ENCODE measurements around the gene MLX.
"Not testable (repeated sequence)": the region's sequence is repeated elsewhere in the genome, so short reads cannot be mapped to it uniquely, and the experiment has no call there.

MLX gene

DNA sequence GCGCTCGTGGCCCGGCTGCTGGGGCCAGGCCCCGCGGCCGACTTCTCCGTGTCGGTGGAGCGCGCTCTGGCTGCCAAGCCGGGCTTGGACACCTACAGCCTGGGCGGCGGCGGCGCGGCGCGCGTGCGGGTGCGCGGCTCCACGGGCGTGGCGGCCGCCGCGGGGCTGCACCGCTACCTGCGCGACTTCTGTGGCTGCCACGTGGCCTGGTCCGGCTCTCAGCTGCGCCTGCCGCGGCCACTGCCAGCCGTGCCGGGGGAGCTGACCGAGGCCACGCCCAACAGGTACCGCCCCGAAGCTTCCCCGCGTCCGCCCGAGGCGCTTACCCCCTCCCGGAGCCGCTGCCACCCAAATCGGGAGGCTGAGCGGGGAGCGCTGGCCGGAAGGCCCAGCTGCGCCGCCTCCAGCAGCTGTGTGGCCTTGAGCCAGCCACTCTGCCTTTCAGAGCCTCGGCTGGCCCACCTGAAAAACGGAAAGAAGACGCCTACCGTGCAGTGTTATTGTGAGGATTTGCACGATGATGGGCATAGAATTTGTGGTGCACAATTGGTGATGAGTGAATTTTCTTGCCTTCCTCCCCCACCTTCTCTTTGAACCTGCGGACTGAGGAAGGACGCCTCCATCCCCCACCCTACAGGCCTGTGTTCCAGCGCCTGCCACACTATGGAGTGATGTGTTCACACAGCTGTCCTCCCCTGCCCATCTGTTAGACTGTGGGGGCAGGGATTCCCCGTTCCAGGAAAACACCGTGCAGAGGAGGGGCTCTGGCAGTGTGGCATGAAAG, 30.3 kb upstream of the MLX start:
- DNase-seq (ENCODE audit: low read depth): peak; percentile 48

GRCh38 chr17:42537156-42537805, 29.6 kb upstream of the MLX start:
- no peak for DNase-seq (ENCODE audit: low read depth)

- DNase-seq (ENCODE audit: low read depth): no peak
Observed at GRCh38 chr17:42537826-42538451, 29.0 kb upstream of the MLX start.

- no peak for DNase-seq (ENCODE audit: low read depth)
Observed at GRCh38 chr17:42538482-42538881, 28.4 kb upstream of the MLX start.

DNA sequence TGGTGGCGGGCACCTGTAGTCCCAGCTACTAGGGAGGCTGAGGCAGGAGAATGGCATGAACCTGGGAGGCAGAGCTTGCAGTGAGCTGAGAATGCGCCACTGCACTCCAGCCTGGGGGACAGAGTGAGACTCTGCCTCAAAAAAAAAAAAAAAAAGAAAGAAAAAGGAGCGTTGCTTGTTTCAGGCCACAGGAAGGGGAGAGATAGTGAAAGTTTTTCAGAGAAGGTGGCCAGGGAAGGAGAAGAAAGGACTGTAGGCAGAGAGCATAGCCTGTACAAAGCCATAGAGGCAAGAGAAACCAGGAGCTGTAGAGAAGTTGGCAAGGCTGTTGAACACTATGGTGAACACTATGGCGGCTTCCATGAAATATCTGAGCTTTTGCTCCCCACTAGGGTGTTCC, 26.3 kb upstream of the MLX start:
- DNase-seq (ENCODE audit: low read depth): not testable (repeated sequence)

DNA sequence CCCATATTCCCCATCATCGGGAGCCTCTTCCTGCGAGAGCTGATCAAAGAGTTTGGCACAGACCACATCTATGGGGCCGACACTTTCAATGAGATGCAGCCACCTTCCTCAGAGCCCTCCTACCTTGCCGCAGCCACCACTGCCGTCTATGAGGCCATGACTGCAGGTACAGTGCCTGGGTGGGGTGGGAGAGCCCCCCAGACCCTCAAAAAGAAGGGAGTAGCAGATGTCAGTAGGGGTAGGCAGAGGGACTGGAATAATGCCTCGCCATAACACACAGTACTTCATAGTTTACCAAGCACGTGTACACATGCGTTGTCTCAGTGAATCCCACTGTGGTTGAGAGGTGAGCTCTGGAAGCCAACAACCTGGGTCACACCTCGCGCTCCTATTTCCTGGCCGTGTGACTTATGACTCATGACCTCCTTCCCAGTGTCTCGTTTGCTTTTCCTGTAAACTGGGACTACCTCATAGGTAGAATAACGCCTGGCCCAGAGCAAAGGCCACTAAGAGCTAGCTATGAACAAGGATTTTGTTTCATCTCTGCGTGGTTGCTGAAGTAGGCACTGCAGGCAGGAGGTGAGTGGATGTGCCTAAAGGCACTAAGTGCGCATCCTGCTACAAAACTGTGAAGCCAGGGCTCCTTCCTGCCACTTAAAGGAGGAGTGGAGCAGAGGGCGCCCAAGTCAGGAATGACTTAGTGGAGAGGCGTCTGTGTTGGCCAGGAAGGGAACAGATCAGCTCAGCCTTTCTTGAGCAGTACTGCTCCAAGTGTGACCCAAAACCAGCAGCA, 25.7 kb upstream of the MLX start:
- DNase-seq (ENCODE audit: low read depth): no peak

- DNase-seq (ENCODE audit: low read depth): no peak
Observed at GRCh38 chr17:42543190-42544079, 23.5 kb upstream of the MLX start.

- DNase-seq (ENCODE audit: low read depth): no peak
Observed at GRCh38 chr17:42544874-42545283, 22.0 kb upstream of the MLX start.

DNA sequence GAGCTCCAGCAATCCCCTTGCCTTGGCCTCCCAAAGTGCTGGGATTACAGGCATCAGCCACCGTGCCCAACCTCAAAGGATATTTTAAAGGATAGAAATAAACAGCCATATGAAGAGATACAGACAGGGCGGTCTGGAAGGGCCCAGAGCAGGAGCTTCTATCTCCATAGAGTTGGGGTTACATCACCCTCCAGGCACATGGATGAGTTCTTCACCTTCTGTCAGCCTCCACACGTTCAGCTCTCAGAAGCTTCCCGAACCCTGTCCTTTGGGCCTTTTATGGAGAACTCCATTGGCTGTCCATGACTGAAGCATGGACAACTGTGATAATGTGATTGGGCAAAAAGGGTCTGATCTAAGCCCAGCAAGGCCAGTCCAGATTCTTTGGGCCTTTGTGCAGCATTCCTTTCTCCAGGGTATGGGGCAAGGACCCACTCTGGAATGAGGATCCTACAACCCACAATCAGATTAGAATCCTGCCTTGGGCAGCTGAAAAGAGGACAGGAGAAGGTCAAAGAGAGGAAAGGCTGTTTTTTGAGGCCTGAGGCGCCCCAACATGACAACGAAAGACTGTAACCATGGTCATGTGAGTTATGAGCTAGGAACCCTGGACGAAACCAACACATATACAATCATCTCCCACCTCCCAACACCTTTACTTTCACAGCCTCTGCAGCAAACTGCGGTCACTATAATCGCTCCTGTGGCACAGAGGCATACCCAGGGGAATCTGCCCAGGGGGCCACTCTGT, 21.0 kb upstream of the MLX start:
- DNase-seq (ENCODE audit: low read depth): not testable (repeated sequence)

DNA sequence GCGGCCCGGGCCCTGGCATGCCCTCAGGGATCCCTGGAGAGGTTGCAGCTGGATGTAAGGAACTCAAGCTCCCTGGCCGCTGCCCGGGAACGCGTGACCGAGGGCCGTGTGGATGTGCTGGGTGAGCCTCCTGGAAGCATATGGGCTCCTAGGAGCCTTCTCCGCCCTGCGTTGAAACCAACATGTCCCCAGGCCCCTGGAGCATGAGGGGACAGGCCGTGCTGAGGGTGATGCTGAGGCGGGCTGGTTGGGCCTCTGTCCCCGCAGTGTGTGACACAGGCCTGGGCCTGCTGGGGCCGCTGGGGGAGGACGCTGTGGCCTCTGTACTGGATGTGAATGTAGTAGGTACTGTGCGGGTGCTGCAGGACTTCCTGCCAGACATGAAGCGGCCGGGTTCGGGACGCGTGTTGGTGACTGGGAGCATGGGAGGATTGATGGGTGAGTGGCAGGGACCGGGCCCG, 19.9 kb upstream of the MLX start:
- DNase-seq (ENCODE audit: low read depth): no peak

DNA sequence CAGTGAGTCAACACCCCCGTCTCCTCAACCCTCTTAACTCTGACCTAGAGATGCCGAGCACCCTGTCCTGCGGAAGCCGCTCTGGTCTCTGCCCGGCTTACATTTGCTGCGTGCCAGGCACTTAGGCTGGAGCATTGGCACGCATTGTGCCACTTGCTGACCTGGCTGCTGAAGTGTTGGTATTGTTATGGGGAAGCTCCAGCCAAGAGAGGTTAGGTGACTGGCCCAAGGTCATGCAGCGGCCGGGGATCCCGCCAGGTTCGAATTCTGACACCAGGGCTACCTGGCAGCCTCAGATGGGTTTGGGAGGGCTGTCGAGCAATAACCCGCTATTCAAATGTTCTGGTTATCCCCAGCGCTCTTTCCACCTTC, 19.2 kb upstream of the MLX start:
- no peak for DNase-seq (ENCODE audit: low read depth)

- DNase-seq (ENCODE audit: low read depth): peak; percentile 67
Observed at GRCh38 chr17:42548070-42548837, 18.6 kb upstream of the MLX start.

DNA sequence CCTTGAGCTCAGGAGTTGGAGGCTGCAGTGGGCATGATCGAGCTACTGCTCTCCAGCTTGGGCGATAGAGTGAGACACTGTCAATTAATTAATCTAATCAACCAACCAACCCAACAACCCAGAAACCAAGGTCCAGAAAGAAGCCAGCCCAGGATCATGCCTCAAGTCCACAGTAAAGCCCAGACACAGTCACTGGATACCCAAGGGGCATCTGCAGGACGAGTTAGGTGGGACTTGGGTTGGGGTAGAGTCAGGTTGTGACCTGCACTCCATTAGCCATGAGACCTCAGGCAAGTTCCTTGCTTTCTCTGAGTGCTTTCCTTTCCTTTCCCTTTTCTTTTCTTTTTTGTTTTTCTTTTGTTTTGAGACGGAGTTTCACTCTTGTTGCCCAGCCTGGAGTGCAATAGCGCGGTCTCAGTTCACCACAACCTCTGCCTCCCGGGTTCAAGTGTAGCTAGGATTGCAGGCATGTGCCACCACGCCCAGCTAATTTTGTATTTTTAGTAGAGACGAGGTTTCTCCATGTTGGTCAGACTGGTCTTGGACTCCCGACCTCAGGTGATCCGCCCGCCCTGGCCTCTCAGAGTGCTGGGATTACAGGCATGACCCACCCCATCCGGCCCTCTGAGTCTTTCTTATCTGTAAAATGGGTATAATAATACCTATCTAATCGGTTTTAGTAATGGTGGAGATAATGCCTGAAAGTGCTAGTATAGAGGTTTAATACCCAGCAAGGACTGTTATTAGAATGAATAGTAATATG, 17.7 kb upstream of the MLX start:
- no peak for DNase-seq (ENCODE audit: low read depth)

- not testable (repeated sequence) for DNase-seq (ENCODE audit: low read depth)
Observed at GRCh38 chr17:42552736-42553135, 14.2 kb upstream of the MLX start, which contains the start of gene HSD17B1. Gene HSD17B1 (plus strand): TSS chr17:42552923. CDS start chr17:42552934, 11 bp downstream.

- no peak for DNase-seq (ENCODE audit: low read depth)
Observed at GRCh38 chr17:42553161-42553818, 13.6 kb upstream of the MLX start.

DNA sequence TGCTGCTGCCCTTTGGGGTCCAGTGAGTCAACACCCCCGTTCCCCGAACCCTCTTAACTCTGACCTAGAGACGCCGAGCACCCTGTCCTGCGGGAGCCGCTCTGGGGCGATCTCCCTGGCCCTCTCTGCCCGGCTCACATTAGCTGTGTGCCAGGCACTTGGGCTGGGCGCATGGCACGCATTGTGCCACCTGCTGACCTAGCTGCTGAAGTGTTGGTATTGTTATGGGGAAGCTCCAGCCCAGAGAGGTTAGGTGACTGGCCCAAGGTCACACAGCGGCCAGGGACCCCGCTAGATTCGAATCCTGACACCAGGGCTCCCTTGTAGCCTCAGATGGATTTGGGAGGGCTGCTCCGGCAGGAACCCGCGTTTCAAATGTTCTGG, 13.0 kb upstream of the MLX start:
- DNase-seq (ENCODE audit: low read depth): no peak

GRCh38 chr17:42554250-42555121, 12.4 kb upstream of the MLX start:
- peak; percentile 66 for DNase-seq (ENCODE audit: low read depth)

Measured in activated gamma-delta T cell treated with anti-CD3 and anti-CD28 coated beads, Interleukin-2, amount 50 U/mL, for 16 hours (primary cell).